GM19455 (cell line): ENCODE data around the gene USP10.

Experiments
- ATAC-seq: cut with Tn5 transposase; IDR thresholded peaks from one replicate; pipeline ENCODE4 v1.9.1; 2021; ENCODE audit not compliant: unreplicated experiment

Gene USP10

DNA sequence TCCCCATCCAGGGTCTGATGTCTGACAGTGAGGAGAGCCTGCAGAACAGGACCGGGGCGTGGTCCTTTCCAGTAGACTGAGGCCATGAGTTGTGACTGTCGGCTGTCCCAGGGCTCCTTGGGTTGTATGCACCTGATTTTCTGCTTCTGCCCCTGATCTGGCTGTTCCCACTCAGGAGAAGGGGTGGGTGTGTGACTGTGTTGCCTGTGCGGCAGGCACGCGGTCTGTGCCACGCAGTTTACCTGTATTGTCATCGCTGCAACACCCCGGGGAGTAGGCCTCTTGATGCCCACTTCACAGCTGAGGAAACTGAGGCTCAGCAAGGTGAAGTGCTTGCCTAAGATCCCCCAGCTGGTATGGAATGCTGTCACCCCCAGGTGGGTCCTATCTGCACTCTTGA is 121.4 kb downstream of the USP10 start:
- no peak for ATAC-seq

DNA sequence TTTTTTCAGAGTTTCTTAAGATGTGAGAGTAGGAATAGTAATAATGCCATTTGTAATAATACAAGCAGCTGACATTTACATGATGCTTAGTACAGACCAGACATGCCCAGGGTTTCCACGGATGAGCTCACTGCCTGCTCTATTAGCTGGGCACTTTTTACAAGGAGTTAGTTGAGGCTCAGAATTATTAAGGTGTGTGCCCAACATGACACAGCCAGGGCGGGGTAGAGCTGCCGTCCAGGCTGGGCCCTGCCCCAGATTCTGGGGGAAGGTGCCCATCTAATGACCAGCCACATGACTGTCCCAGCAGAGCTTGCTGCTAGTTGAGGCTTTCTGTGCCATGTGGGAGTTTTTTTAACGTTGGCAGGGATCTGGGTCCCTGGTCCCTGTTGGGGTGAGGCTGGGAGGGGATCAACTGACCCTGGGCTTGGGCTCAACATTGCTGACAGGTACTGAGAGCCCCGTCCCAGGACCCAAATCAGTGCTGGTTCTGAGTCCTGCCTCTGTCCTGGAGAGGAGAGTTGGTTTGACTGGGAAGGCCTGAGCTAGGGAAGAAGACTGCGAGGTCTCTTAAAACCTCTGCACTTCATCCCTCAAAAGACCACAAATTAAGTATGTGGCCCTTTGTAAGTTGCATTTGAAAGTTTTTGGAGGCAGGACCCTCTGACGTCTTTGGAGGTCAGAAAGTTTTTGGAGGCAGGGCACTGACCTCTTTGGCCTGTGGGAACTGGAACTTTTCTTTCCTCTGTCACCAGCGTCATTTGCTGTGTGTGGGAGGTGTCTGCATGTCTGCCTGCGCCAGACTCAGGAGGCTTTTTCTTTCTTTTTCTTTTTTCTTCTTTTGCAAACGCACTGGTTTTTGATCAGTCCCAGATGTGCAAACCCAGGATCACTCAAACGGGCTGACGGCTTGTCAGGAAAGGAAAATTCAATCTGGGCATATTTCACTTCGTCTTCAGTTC is 122.2 kb downstream of the USP10 start:
- no peak for ATAC-seq

DNA sequence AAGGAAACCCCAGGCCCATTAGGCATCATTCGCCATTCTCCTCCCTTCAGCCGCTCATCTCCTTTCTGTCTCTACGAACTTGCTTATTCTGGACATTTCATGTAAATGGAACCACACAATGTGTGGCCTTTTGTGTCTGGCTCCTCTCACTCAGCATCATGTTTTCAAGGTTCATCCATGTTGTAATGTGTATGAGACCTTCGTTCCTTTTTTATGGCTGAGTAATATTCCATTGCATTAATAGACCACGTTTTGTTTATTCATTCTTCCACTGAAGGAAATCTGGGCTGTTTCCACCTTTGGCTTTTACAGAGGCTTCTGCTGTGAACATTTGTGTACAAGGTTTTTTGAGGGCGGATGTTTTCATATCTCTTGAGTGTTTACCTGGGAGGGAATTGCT is 123.2 kb downstream of the USP10 start:
- ATAC-seq = no peak

DNA sequence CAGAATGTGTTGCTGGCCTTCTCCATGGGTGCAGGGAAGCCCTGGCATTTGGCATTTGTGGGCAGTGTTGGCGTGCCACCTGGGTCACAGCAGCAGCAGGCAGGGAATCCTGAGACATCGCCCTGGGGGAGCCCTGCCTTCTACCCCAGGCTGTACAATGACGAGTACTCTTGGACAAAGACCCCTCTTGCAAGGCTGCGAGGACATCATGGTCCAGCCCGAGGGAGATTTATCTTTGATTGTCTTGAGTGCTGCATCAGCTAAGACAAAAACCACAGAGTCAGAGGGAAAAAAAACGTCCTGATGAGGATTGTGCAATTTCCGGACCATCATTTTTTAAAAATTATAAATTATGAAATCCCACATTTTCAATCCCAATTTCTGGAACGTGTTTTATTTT is 123.7 kb downstream of the USP10 start:
- ATAC-seq = no peak

DNA sequence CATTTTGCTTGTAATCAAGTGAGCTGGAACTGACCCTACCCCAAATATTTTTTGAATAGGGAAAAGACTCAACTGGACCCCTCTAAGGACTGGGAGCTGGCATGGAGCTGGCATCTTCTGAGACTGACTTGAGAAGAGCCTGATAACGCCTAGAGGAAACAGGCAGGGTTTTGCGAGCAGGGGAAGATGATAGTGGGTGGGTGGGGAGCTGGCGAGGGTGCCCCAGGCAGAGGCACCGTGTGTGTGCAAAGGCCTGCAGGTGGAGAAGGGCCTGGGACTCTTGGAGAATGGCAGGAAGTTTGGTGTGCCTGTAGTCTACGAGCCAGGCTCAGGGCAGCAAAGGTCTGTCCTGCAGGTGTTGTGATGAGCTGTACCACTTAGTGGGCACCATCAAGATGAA is 124.1 kb downstream of the USP10 start:
- ATAC-seq = no peak

DNA sequence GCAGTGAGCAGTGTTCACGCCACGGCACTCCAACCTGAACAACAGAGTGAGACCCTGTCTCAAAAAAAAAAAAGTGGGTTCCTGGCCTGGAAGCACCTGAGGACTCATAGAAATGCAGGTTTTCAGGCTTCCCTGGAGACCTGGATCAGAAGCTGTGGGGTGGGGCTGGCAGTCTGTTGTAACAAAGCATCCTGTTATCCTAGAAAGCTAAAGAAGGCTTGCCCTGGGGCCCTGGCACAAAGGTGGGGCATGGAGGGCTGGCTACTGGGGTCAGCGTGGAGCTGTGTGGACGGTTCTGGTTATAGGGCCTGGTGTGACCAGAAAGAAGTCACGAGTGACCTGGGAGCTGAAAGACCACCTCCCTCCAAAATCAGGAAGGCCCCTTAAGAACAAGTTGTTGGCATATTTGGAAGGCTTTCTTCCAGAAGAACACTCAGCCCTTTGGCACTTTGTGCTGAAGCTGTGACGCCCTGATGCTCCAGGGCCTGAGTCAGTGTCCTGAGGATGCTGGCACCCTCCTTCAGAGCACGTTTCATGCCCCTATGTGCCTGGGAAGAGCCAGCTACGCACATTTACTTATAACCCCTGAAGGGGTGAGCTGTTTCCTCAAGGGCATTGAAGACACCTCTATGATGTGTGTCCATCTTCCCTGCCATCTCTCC is 126.2 kb downstream of the USP10 start:
- no peak for ATAC-seq

DNA sequence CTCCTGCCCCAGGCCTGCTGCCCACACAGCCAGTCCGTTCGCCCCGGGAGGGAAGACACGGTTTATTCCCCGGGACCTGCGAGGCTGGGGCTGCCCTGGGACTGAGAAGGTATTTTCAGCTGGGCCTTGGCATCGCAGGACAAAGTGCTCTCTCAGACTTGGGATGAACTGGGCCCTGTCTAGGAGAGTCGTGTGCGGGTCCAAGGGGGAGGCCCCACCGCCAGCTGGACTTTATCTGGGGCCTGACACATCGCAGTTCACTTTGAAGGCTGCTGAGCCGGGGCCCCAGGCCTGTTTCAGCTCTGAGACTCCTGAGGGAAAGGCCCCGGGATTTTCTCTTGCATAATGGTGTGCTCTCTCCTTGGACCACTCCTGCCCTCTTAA is 126.8 kb downstream of the USP10 start:
- no peak for ATAC-seq

DNA sequence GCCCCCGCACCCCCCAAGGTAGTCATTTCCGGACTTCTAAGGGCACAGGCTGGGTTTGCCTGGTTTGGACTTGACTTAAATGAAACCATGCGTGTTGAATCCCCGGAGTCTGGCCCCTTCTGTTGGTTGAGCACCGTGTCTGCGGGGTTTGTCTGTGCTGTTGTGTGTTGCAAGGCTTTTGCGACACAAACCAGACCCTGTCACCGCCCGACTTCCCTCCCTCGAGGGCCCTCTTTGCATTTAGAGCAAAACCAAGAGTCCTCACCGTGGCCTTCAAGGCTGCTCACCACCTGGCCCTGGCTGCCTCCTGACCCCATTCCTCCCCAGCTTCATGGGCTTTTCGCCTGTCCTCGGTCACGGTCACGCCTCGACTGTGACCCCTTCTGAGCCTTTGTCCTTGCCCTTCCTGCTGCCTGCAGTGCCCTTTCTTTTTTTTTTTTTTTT is 127.4 kb downstream of the USP10 start:
- no peak for ATAC-seq

DNA sequence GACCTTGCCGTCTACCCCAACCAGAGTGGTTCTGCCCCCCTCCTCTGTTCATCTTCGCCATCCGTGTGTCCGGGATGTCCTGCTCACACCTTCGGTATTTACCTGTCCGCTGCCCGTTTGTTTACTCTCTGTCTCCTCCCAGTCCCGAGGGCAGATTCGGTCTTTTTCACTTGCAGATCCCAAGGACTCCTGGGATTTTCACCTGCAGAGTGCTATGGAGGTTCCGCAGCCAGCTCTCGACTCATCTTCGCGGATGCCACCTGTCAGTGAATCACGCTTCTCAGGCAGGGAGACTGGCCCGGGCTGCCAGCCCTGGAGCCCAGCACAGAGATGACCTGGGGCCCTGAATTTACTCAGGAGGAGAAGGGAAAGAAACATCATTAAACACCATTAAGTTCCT is 128.1 kb downstream of the USP10 start:
- ATAC-seq = no peak

DNA sequence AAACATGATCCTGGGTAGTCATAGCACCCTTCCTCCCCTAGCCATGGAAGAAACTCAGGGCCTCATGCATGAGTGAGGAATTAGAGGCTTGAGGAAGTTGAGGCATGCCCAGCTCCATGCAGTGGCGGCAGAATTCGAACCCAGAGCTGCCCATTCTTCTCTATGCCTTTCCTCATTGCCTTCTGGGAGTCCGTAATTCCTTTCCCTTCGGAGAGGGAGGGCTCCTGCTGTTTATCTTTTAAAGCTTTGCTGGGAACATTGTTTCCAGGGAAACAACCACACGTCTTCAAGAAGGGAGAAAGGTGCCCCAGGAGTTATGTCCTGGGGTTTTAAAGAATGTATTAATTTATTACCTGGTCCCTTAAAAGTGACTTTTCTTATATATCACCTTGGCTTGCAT is 128.5 kb downstream of the USP10 start:
- ATAC-seq = no peak
